Measurements from ENCODE around the gene SLC9A9.

SLC9A9 gene

GRCh38 chr3:143637133-143637532 is 211.1 kb downstream of the SLC9A9 start:
- no peaks in the 10 kb centered on the region for H3K79me2 ChIP-seq (ENCODE audit: control insufficient read depth, insufficient read depth, low read length)
- no peak overlapping the region for H3K23ac ChIP-seq (ENCODE audit: low read length)
- no peaks in the 10 kb centered on the region for H3K36me3 ChIP-seq (ENCODE audit: control insufficient read depth, insufficient read depth, low read length)
- no peaks in the 10 kb centered on the region for H3K79me1 ChIP-seq (ENCODE audit: low read length)
- no peak for DNase-seq
- no peak overlapping the region for H2BK5ac ChIP-seq (ENCODE audit: low read length)
- no peaks in the 10 kb centered on the region for H3K4me1 ChIP-seq (ENCODE audit: control insufficient read depth, low read depth, low read length)
- H2BK15ac ChIP-seq (replicated peaks; ENCODE audit: low read depth): no peak overlapping the region
- H3K56ac ChIP-seq (ENCODE audit: low read length): no peak overlapping the region
- H2BK120ac ChIP-seq (ENCODE audit: low read depth, low read length): no peak overlapping the region
- no peak overlapping the region for H2AK5ac ChIP-seq (ENCODE audit: low read length)
- no peak overlapping the region for H4K5ac ChIP-seq (ENCODE audit: low read length)
- H3K4me2 ChIP-seq (ENCODE audit: low read length): no peak overlapping the region
- H3K18ac ChIP-seq (ENCODE audit: low read length): no peak overlapping the region
- no peak overlapping the region for H4K8ac ChIP-seq (ENCODE audit: low read depth, low read length)
- H3K27ac ChIP-seq (ENCODE audit: low read depth, low read length): no peak overlapping the region
- H3K4ac ChIP-seq (ENCODE audit: low read depth, low read length): no peak overlapping the region
- no peak overlapping the region for H3K9ac ChIP-seq (ENCODE audit: low read length)
- no peak overlapping the region for H3K4me3 ChIP-seq (ENCODE audit: low read length)
- H3K27me3 ChIP-seq (ENCODE audit: insufficient read depth, low read length, poor library complexity): no peaks in the 10 kb centered on the region
- WGBS (ENCODE audit: extremely low coverage, insufficient coverage, low lambda C conversion rate): no CpG with 5 or more reads among the region's 1 CpG

- Histone ChIP-seq H3K4ac (ENCODE audit: low read depth, low read length) (no peak overlapping the region), H2AK5ac (ENCODE audit: low read length) (no peak overlapping the region), H2BK120ac (ENCODE audit: low read depth, low read length) (no peak overlapping the region), H3K4me1 (ENCODE audit: control insufficient read depth, low read depth, low read length) (no peaks in the 10 kb centered on the region), H3K9ac (ENCODE audit: low read length) (no peak overlapping the region), H2BK5ac (ENCODE audit: low read length) (no peak overlapping the region), H4K8ac (ENCODE audit: low read depth, low read length) (no peak overlapping the region), H3K36me3 (ENCODE audit: control insufficient read depth, insufficient read depth, low read length) (no peaks in the 10 kb centered on the region), H3K18ac (ENCODE audit: low read length) (no peak overlapping the region), H3K4me3 (ENCODE audit: low read length) (no peak overlapping the region), H2BK15ac (replicated peaks; ENCODE audit: low read depth) (no peak overlapping the region), H3K56ac (ENCODE audit: low read length) (no peak overlapping the region), H3K4me2 (ENCODE audit: low read length) (no peak overlapping the region), H3K27ac (ENCODE audit: low read depth, low read length) (no peak overlapping the region), H3K79me2 (ENCODE audit: control insufficient read depth, insufficient read depth, low read length) (no peaks in the 10 kb centered on the region), H4K5ac (ENCODE audit: low read length) (no peak overlapping the region), H3K79me1 (ENCODE audit: low read length) (no peaks in the 10 kb centered on the region), H3K27me3 (ENCODE audit: insufficient read depth, low read length, poor library complexity) (no peaks in the 10 kb centered on the region), H3K23ac (ENCODE audit: low read length) (no peak overlapping the region)
- no CpG with 5 or more reads among the region's 4 CpGs for WGBS (ENCODE audit: extremely low coverage, insufficient coverage, low lambda C conversion rate)
- no peak for DNase-seq
Observed at GRCh38 chr3:143634991-143635390, 213.3 kb downstream of the SLC9A9 start.

DNA sequence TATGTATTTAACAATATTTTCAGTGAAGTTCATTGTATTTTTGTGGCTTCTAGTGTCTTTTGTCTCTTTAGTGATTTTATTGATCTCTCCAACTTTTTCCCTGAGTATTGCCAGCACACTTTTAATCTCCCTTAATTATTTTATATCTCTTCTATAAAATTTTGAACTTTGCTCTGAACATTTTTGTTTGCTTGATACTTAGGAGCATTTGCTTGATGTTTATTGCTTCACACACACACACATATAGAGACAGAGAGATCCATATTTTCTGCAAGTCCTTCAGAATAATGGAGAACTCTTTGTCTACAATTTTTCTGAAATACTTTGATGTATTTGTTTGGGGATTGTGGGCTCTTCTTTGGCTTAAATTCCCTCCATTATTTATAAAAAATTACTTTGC is 213.8 kb downstream of the SLC9A9 start:
- Histone ChIP-seq H3K79me1 (ENCODE audit: low read length) (no peaks in the 10 kb centered on the region), H3K79me2 (ENCODE audit: control insufficient read depth, insufficient read depth, low read length) (no peaks in the 10 kb centered on the region), H3K4me3 (ENCODE audit: low read length) (no peak overlapping the region), H3K36me3 (ENCODE audit: control insufficient read depth, insufficient read depth, low read length) (no peaks in the 10 kb centered on the region), H4K8ac (ENCODE audit: low read depth, low read length) (no peak overlapping the region), H3K4me2 (ENCODE audit: low read length) (no peak overlapping the region), H2BK15ac (replicated peaks; ENCODE audit: low read depth) (no peak overlapping the region), H3K27me3 (ENCODE audit: insufficient read depth, low read length, poor library complexity) (no peaks in the 10 kb centered on the region), H2BK120ac (ENCODE audit: low read depth, low read length) (no peak overlapping the region), H2AK5ac (ENCODE audit: low read length) (no peak overlapping the region), H3K18ac (ENCODE audit: low read length) (no peak overlapping the region), H4K5ac (ENCODE audit: low read length) (no peak overlapping the region), H3K56ac (ENCODE audit: low read length) (no peak overlapping the region), H3K4ac (ENCODE audit: low read depth, low read length) (no peak overlapping the region), H2BK5ac (ENCODE audit: low read length) (no peak overlapping the region), H3K27ac (ENCODE audit: low read depth, low read length) (no peak overlapping the region), H3K4me1 (ENCODE audit: control insufficient read depth, low read depth, low read length) (no peaks in the 10 kb centered on the region), H3K23ac (ENCODE audit: low read length) (no peak overlapping the region), H3K9ac (ENCODE audit: low read length) (no peak overlapping the region)
- DNase-seq: no peak

- no peak overlapping the region for H3K27ac ChIP-seq (ENCODE audit: low read depth, low read length)
- H4K8ac ChIP-seq (ENCODE audit: low read depth, low read length): no peak overlapping the region
- no peak overlapping the region for H3K23ac ChIP-seq (ENCODE audit: low read length)
- no peaks in the 10 kb centered on the region for H3K79me2 ChIP-seq (ENCODE audit: control insufficient read depth, insufficient read depth, low read length)
- no peak overlapping the region for H2BK120ac ChIP-seq (ENCODE audit: low read depth, low read length)
- no CpG with 5 or more reads among the region's 3 CpGs for WGBS (ENCODE audit: extremely low coverage, insufficient coverage, low lambda C conversion rate)
- H4K5ac ChIP-seq (ENCODE audit: low read length): no peak overlapping the region
- no peak overlapping the region for H3K4ac ChIP-seq (ENCODE audit: low read depth, low read length)
- no peak overlapping the region for H3K4me2 ChIP-seq (ENCODE audit: low read length)
- DNase-seq: no peak
- no peaks in the 10 kb centered on the region for H3K4me1 ChIP-seq (ENCODE audit: control insufficient read depth, low read depth, low read length)
- H3K36me3 ChIP-seq (ENCODE audit: control insufficient read depth, insufficient read depth, low read length): no peaks in the 10 kb centered on the region
- H3K79me1 ChIP-seq (ENCODE audit: low read length): no peaks in the 10 kb centered on the region
- no peak overlapping the region for H2BK15ac ChIP-seq (replicated peaks; ENCODE audit: low read depth)
- H2AK5ac ChIP-seq (ENCODE audit: low read length): no peak overlapping the region
- no peak overlapping the region for H3K18ac ChIP-seq (ENCODE audit: low read length)
- H3K27me3 ChIP-seq (ENCODE audit: insufficient read depth, low read length, poor library complexity): no peaks in the 10 kb centered on the region
- no peak overlapping the region for H3K4me3 ChIP-seq (ENCODE audit: low read length)
- no peak overlapping the region for H2BK5ac ChIP-seq (ENCODE audit: low read length)
- H3K9ac ChIP-seq (ENCODE audit: low read length): no peak overlapping the region
- H3K56ac ChIP-seq (ENCODE audit: low read length): no peak overlapping the region
Observed at GRCh38 chr3:143633816-143634215, 214.5 kb downstream of the SLC9A9 start.

DNA sequence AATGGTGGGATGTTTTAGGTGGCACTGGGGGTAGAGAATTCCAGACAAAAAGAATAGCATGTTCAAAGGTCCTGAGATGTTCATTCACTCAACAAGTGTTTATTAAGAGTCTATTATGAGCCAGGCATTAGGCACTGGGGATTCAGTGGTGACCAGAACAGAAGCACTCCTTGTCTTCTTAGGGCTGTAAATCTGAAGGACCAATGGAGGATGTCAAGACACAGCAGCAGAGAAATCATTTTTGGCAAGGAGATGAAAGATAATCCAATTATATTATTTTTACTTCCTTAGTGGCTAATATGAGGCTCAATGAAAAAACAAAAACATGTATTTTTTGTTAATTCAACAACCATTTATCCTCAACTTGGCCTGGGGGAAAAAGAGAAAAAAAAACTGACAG is 218.5 kb downstream of the SLC9A9 start:
- H2BK120ac ChIP-seq (ENCODE audit: low read depth, low read length): no peak overlapping the region
- no peak overlapping the region for H2BK5ac ChIP-seq (ENCODE audit: low read length)
- no peak overlapping the region for H3K56ac ChIP-seq (ENCODE audit: low read length)
- no peaks in the 10 kb centered on the region for H3K27me3 ChIP-seq (ENCODE audit: insufficient read depth, low read length, poor library complexity)
- no peak overlapping the region for H3K4me2 ChIP-seq (ENCODE audit: low read length)
- H3K18ac ChIP-seq (ENCODE audit: low read length): no peak overlapping the region
- H4K5ac ChIP-seq (ENCODE audit: low read length): no peak overlapping the region
- H3K36me3 ChIP-seq (ENCODE audit: control insufficient read depth, insufficient read depth, low read length): no peaks in the 10 kb centered on the region
- no peak overlapping the region for H4K8ac ChIP-seq (ENCODE audit: low read depth, low read length)
- H3K9ac ChIP-seq (ENCODE audit: low read length): no peak overlapping the region
- no peak overlapping the region for H2AK5ac ChIP-seq (ENCODE audit: low read length)
- H3K79me2 ChIP-seq (ENCODE audit: control insufficient read depth, insufficient read depth, low read length): no peaks in the 10 kb centered on the region
- no peak overlapping the region for H2BK15ac ChIP-seq (replicated peaks; ENCODE audit: low read depth)
- no peak for DNase-seq
- no peak overlapping the region for H3K4ac ChIP-seq (ENCODE audit: low read depth, low read length)
- H3K23ac ChIP-seq (ENCODE audit: low read length): no peak overlapping the region
- H3K4me1 ChIP-seq (ENCODE audit: control insufficient read depth, low read depth, low read length): no peaks in the 10 kb centered on the region
- H3K27ac ChIP-seq (ENCODE audit: low read depth, low read length): no peak overlapping the region
- no peaks in the 10 kb centered on the region for H3K79me1 ChIP-seq (ENCODE audit: low read length)
- H3K4me3 ChIP-seq (ENCODE audit: low read length): no peak overlapping the region

GRCh38 chr3:143628971-143629370 is 219.3 kb downstream of the SLC9A9 start:
- WGBS (ENCODE audit: extremely low coverage, insufficient coverage, low lambda C conversion rate): no CpG with 5 or more reads among the region's 3 CpGs
- Histone ChIP-seq H3K79me2 (ENCODE audit: control insufficient read depth, insufficient read depth, low read length) (no peaks in the 10 kb centered on the region), H3K4ac (ENCODE audit: low read depth, low read length) (no peak overlapping the region), H2BK15ac (replicated peaks; ENCODE audit: low read depth) (no peak overlapping the region), H3K79me1 (ENCODE audit: low read length) (no peaks in the 10 kb centered on the region), H3K27ac (ENCODE audit: low read depth, low read length) (no peak overlapping the region), H3K36me3 (ENCODE audit: control insufficient read depth, insufficient read depth, low read length) (no peaks in the 10 kb centered on the region), H3K18ac (ENCODE audit: low read length) (no peak overlapping the region), H2BK5ac (ENCODE audit: low read length) (no peak overlapping the region), H3K27me3 (ENCODE audit: insufficient read depth, low read length, poor library complexity) (no peaks in the 10 kb centered on the region), H3K4me1 (ENCODE audit: control insufficient read depth, low read depth, low read length) (no peaks in the 10 kb centered on the region), H3K4me3 (ENCODE audit: low read length) (no peak overlapping the region), H3K4me2 (ENCODE audit: low read length) (no peak overlapping the region), H2AK5ac (ENCODE audit: low read length) (no peak overlapping the region), H2BK120ac (ENCODE audit: low read depth, low read length) (no peak overlapping the region), H3K9ac (ENCODE audit: low read length) (no peak overlapping the region), H3K23ac (ENCODE audit: low read length) (no peak overlapping the region), H3K56ac (ENCODE audit: low read length) (no peak overlapping the region), H4K5ac (ENCODE audit: low read length) (no peak overlapping the region), H4K8ac (ENCODE audit: low read depth, low read length) (no peak overlapping the region)
- no peak for DNase-seq
